ENCODE data around the gene TCTN1. TPM values are rescaled to one million over a fixed set of nuclear protein-coding genes. Genes with fewer than 3 reads are reported as not detected.

The TCTN1 gene
- total and polyA plus RNA-seq, 9 of the 15 experiments (the other 6 are each of a cell fraction or from before 2014, with no cell fraction given) = 0.32 to 12.5 (median 4.0) TPM

- intact Hi-C loops (cut with micrococcal nuclease) (no loop called here), in situ Hi-C loops (cut with MboI) (no loop called here)
- ChIA-PET CTCF (ENCODE audit: low intra/inter-chr PET ratio) (no interaction called here), POLR2A (interaction anchor here (0.9 kb wide), 1 partner anchor 8 kb away, joined by 3 read pairs; no protein-coding TSS in a partner anchor)
- no peaks in the 10 kb centered on the region; the same call in none of the 2 replicates for H4K20me1 ChIP-seq (replicated peaks; ENCODE audit: control insufficient read depth, insufficient read depth, low read length)
- 15% methylated on average over 23 of the region's 38 CpGs for WGBS (ENCODE audit: insufficient coverage, low coverage, missing lambda C conversion rate)
- H3K4me3 ChIP-seq = no peak overlapping the region
- H3K27ac ChIP-seq (ENCODE audit: extremely low read depth, low read depth, low read length) = 0 out of 3 replicates have a peak overlapping the region, but pooled peaks have one; percentile 5
- H3K9me3 ChIP-seq (replicated peaks; ENCODE audit: control insufficient read depth, insufficient read depth, low read depth, low read length) = no peaks in the 10 kb centered on the region
- no peaks in the 10 kb centered on the region for H3K36me3 ChIP-seq (ENCODE audit: control insufficient read depth, insufficient read depth, low read length)
- peak overlapping the region in 1 of 2 experiments; percentile 87; a peak in 2 of 4 replicates for H3K9ac ChIP-seq (ENCODE audit: insufficient read depth in 1 of 2, low read depth in 2 of 2, low read length in 2 of 2)
- peak; percentile 74 for FAIRE-seq
- peak overlapping the region; percentile 64 for H3K4me2 ChIP-seq (ENCODE audit: insufficient read depth, low read length)
- peak; percentile 69 for ATAC-seq
- peaks cover 14 to 30% of the 10 kb centered on the region in 2 experiments; a peak in 4 of 5 replicates for H3K27me3 ChIP-seq (ENCODE audit: control insufficient read depth in 2 of 2, insufficient read depth in 2 of 2, low read length in 2 of 2)
- BruUV-seq (replicated peaks) = no TSS peak
- no peaks in the 10 kb centered on the region for H3K79me2 ChIP-seq (ENCODE audit: control insufficient read depth, insufficient read depth, low read length)
- peaks cover 33 to 42% of the 10 kb centered on the region in 2 experiments for H3K4me1 ChIP-seq (replicated peaks in 1 of 2; ENCODE audit: control insufficient read depth in 2 of 2, insufficient read depth in 2 of 2, low read length in 2 of 2)
- DNase-seq (ENCODE audit: extremely low read depth in 1 of 4, low spot score in 3 of 4) = peak; percentile 34 to 61 (median 46)
- H2AFZ ChIP-seq (ENCODE audit: low read depth, low read length) = peak overlapping the region; percentile 89
- H3K9me1 ChIP-seq (ENCODE audit: control insufficient read depth, insufficient read depth, low read length) = peaks cover 5% of the 10 kb centered on the region
- TF ChIP-seq MAZ (CRISPR knock-in tag; conservative IDR thresholded peaks at IDR 0.05 in 1 of 2, IDR thresholded peaks at IDR 0.05 in 1 of 2) = peak in 1 of 2 experiments; percentile 34; a peak in 1 of 4 replicates
- TF ChIP-seq ZFX (CRISPR knock-in tag; IDR thresholded peaks at IDR 0.05) = peak; percentile 82
- 0 out of 2 replicates have a peak, but pooled peaks have one; percentile 24 for TF ChIP-seq TCF3 (CRISPR knock-in tag; IDR thresholded peaks at IDR 0.05)
- no peak for TF ChIP-seq E4F1 (CRISPR knock-in tag; IDR thresholded peaks at IDR 0.05; ENCODE audit: borderline replicate concordance)
- TF ChIP-seq ZBED1 (IDR thresholded peaks at IDR 0.05) = no peak
- peak; percentile 55 for TF ChIP-seq PRDM10 (IDR thresholded peaks at IDR 0.05; ENCODE audit: partially characterized antibody)
- TF ChIP-seq ETV5 (CRISPR knock-in tag; IDR thresholded peaks at IDR 0.05; ENCODE audit: low read depth) = no peak
- peak; percentile 8; the same call in 1 of the 2 replicates for TF ChIP-seq TFAP4 (CRISPR knock-in tag; IDR thresholded peaks at IDR 0.05; ENCODE audit: borderline replicate concordance)
- 0 out of 4 replicates have a peak, but pooled peaks of 1 of the 2 experiments have one; percentile 2 for TF ChIP-seq RCOR1 (IDR thresholded peaks at IDR 0.05; ENCODE audit: borderline replicate concordance in 1 of 2, low read depth in 2 of 2, low read length in 2 of 2)
- peak; percentile 77 for TF ChIP-seq MAX (CRISPR knock-in tag; IDR thresholded peaks at IDR 0.05)
- TF ChIP-seq PHF8 (IDR thresholded peaks at IDR 0.05; ENCODE audit: borderline replicate concordance, low read length) = peak; percentile 48; the same call in 1 of the 2 replicates
- TF ChIP-seq ZKSCAN3 (CRISPR knock-in tag; IDR thresholded peaks at IDR 0.05) = no peak
- no peak; the same call in 1 of the 2 replicates for TF ChIP-seq EGR1 (conservative IDR thresholded peaks at IDR 0.05)
Measured at GRCh38 chr12:110689281-110690126, 75.6 kb downstream of the TCTN1 start.
